ENCODE data around the gene CRYAA.

GRCh38 chr21:43196826-43197225 is 28.0 kb downstream of the CRYAA start:
- TF ChIP-seq POLR2AphosphoS5 (IDR thresholded peaks at IDR 0.05) (no peak), EP300 (conservative IDR thresholded peaks at IDR 0.05; ENCODE audit: poor library complexity, severe bottlenecking) (no peak), CTCF (IDR thresholded peaks at IDR 0.05; ENCODE audit: poor library complexity, severe bottlenecking) (no peak)

Data from neural cell (in vitro differentiated cells).